Psoas muscle (tissue), 8 donors: ENCODE measurements around the gene SNAI1. TPM values are rescaled to one million over a fixed set of nuclear protein-coding genes. Genes with fewer than 3 reads are reported as not detected.

Source experiments
- ATAC-seq, 4 donors: fragments of 200-7000 bp; cut with Tn5 transposase; one replicate each; pipeline ENCODE4 v1.9.1; 2020; ENCODE audit warnings: moderate library complexity in 3 of 4, mild to moderate bottlenecking in 2 of 4
- DNase-seq, 2 donors: peaks; one replicate each; pipeline ENCODE4 v3.0.0-alpha.2; 2020
- H3K27ac ChIP-seq: fragments of 200-600 bp; one replicate; pipeline ENCODE4 v1.8.0; 2022
- H3K27me3 ChIP-seq, 3 donors: fragments of 200-600 bp in 1 of 3; one replicate each; pipeline versions ENCODE4 v1.6.1 to v1.8.0; 2013 to 2022; ENCODE audit warnings: low read length in 2 of 3, mild to moderate bottlenecking in 2 of 3, moderate library complexity in 1 of 3; ENCODE audit not compliant: insufficient read depth in 3 of 3
- H3K36me3 ChIP-seq, 2 donors: fragments of 200-600 bp in 1 of 2; one replicate each; pipeline versions ENCODE4 v1.6.1 to v1.8.0; 2013 to 2022; ENCODE audit warnings: low read depth in 1 of 2, mild to moderate bottlenecking in 1 of 2, moderate library complexity in 1 of 2; ENCODE audit not compliant: insufficient read depth in 1 of 2
- H3K4me1 ChIP-seq: fragments of 200-600 bp; one replicate; pipeline ENCODE4 v1.8.0; 2022
- H3K4me3 ChIP-seq: fragments of 200-600 bp; one replicate; pipeline ENCODE4 v1.8.0; 2022; ENCODE audit warnings: mild to moderate bottlenecking
- H3K9me3 ChIP-seq: fragments of 200-600 bp; one replicate; pipeline ENCODE4 v1.8.0; 2022
- CTCF ChIP-seq: fragments of 200-600 bp; IDR thresholded peaks from one replicate; pipeline ENCODE4 v1.8.0; 2022; ENCODE audit warnings: antibody characterized with exemption
- WGBS, 3 donors: extraction: QIAGEN DNeasy Blood & Tissue Kit; methylation state at CpG; one replicate each; pipeline versions ENCODE4 v1.1.6 to v1.1.7; 2013; 5-methylcytosine and 5-hydroxymethylcytosine counted together
- intact Hi-C, 2 donors: fragments of 100-400 bp; cut with DNase I; formaldehyde crosslinking; loops; one replicate each; pipeline versions ENCODE4 v1.11.0 to v1.14.2; 2022
- polyA plus RNA-seq, 3 donors: library from polyadenylated mRNA; stranded (reverse); fragments of 200-250 nt; gene quantifications; one replicate each; pipeline ENCODE4 v1.2.3, GENCODE V29; 2013
- total RNA-seq, 4 donors: library from RNA; stranded (reverse); fragmentation: NEBNext Ultra II Directional in 2 of 4; extraction: Animal tissue kit (Norgen Biotek cat#: 25700) in 2 of 4; gene quantifications; one replicate each; pipeline versions ENCODE4 v1.2.1 to v1.2.4, GENCODE V29; 2021 to 2023
- donor health status: healthy with polysubstance abuse.
- donor health status: DM: no; HTN: no; CAD: no; lungs with moderate emphysema.
- donor health status: Bipolar disorder and iron deficiency.
- donor health status: healthy.
- donor health status: DM: yes; HTN: yes; CAD: no.
- donor health status: DM: no; HTN: no; CAD: no.
- donor health status: DM: no; HTN: no; CAD: no.
- donor health status: DM: yes; HTN: yes; CAD: no.

The SNAI1 gene
- total and polyA plus RNA-seq, 7 donors, result 0.49 to 4.6 (median 1.1) TPM

DNA sequence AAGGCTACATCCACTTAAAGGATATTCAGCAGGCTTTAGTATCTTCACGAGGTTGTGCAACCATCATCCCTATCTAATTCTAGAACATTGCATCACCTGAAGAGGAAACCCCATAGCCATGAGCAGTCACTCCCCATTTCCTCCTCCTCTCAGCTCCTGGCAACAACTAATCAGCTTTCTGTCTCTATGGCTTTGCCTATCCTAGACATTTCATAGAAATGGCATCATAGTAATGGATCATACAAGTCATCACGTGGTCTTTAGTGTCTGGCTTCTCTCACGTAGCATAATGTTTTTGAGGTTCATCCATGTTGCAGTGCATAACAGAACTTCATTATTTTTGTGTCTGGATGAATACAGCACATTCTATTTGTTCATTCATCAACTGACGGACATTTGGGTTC is 20.5 kb downstream of the SNAI1 start:
- intact Hi-C loops, result no loop called here
- Histone ChIP-seq H3K27ac (no peak overlapping the region), H3K4me1 (peaks cover 12% of the 10 kb centered on the region), H3K9me3 (no peaks in the 10 kb centered on the region), H3K36me3 (no peaks in the 10 kb centered on the region), H3K27me3 (no peaks in the 10 kb centered on the region), H3K4me3 (no peak overlapping the region)
- WGBS, 3 donors, result 55 to 58% (median 55%) methylated on average over 4 of the region's 4 CpGs
- no peak for TF ChIP-seq CTCF
- DNase-seq, result no peak
- ATAC-seq, result peak; percentile 83 to 94 (median 92)

DNA sequence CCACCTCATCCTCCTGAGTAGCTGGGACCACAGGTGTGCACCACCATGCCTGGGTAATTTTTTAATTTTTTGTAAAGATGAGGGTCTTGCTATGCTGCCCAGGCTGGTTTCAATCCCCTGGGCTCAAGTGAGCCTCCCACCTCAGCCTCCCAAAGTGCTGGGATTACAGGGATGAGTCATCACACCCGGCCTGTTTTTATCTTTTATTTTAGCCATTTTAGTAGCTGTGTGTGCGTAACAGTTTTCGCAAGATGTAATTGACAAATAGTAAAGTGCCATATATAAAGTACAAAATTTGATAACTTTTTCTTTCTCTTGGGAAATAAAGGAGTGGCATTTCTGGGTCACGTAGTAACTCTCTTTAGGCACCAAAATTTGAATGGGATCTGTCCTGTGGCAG is 21.4 kb downstream of the SNAI1 start:
- H3K4me1 ChIP-seq, result peaks cover 12% of the 10 kb centered on the region
- TF ChIP-seq CTCF, result no peak
- H3K4me3 ChIP-seq, result no peak overlapping the region
- H3K27me3 ChIP-seq, result no peaks in the 10 kb centered on the region
- no peaks in the 10 kb centered on the region for H3K9me3 ChIP-seq
- no peak for DNase-seq
- H3K27ac ChIP-seq, result no peak overlapping the region
- no peak for ATAC-seq
- intact Hi-C loops, result no loop called here
- WGBS, 3 donors, result 88 to 91% (median 88%) methylated on average over 4 of the region's 4 CpGs
- no peaks in the 10 kb centered on the region for H3K36me3 ChIP-seq

- peaks cover 0 to 7% (median 3%) of the 10 kb centered on the region in 3 donors for H3K27me3 ChIP-seq
- H3K36me3 ChIP-seq, result no peaks in the 10 kb centered on the region
- DNase-seq (no peak), ATAC-seq (no peak)
- intact Hi-C loops, result no loop called here
- H3K4me3 ChIP-seq, result no peak overlapping the region
- no peaks in the 10 kb centered on the region for H3K9me3 ChIP-seq
- H3K27ac ChIP-seq, result no peak overlapping the region
- TF ChIP-seq CTCF, result no peak
- 54 to 80% (median 72%) methylated on average over 7 of the region's 7 CpGs for WGBS, 3 donors
- H3K4me1 ChIP-seq, result peaks cover 12% of the 10 kb centered on the region
Observed at GRCh38 chr20:50005471-50005981, 22.7 kb downstream of the SNAI1 start.

DNA sequence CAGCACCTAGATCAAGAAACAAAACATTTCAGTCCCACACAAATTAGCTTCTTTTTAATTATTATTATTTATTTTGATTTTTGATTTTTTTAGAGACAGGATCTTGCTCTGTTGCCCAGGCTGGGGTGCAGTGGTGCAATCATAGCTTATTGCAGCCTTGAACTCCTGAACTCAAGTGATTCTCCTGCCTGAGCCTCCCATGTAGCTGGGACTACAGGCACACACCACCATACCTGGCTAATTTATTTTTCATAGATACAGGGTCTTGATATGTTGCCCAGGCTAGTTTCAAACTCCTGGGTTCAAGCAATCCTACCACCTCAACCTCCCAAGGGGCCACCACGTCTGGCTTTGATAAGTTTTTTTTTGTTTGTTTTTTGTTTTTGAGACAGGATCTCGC is 24.6 kb downstream of the SNAI1 start:
- Histone ChIP-seq H3K36me3 (no peaks in the 10 kb centered on the region), H3K27me3 (peaks cover 0 to 11% (median 3%) of the 10 kb centered on the region in 3 donors), H3K4me3 (no peak overlapping the region), H3K9me3 (no peaks in the 10 kb centered on the region), H3K4me1 (peaks cover 12% of the 10 kb centered on the region), H3K27ac (no peak overlapping the region)
- ATAC-seq (no peak), DNase-seq (no peak)
- intact Hi-C loops, result no loop called here
- WGBS, 3 donors, result 91 to 93% (median 93%) methylated on average over 2 of the region's 2 CpGs
- TF ChIP-seq CTCF, result no peak

GRCh38 chr20:50008007-50008406 is 25.2 kb downstream of the SNAI1 start:
- ATAC-seq, result no peak

More at GRCh38 chr20:50008007-50008406, 25.2 kb downstream of the SNAI1 start:
- DNase-seq, result no peak
- no peak for TF ChIP-seq CTCF
- intact Hi-C loops, result no loop called here
- H3K9me3 ChIP-seq, result no peaks in the 10 kb centered on the region
- H3K27ac ChIP-seq, result no peak overlapping the region
- 80 to 91% (median 84%) methylated on average over 3 of the region's 3 CpGs for WGBS, 3 donors
- H3K27me3 ChIP-seq, result peaks cover 0 to 11% (median 3%) of the 10 kb centered on the region in 3 donors
- no peaks in the 10 kb centered on the region for H3K36me3 ChIP-seq
- H3K4me3 ChIP-seq, result no peak overlapping the region
- peaks cover 10% of the 10 kb centered on the region for H3K4me1 ChIP-seq
